HepG2 (cell line): Measurements from ENCODE around the gene PTGDS. TPM values are rescaled to one million over a fixed set of nuclear protein-coding genes. Genes with fewer than 3 reads are reported as not detected.

Experiments
- ELF3 ChIP-seq: IDR thresholded peaks from 2 replicates; pipeline ENCODE4 v1.6.1; 2016; ENCODE audit warnings: missing genetic modification reagents, missing compliant biosample characterization
- EZH2 ChIP-seq: conservative IDR thresholded peaks from 2 replicates; pipeline ENCODE4 v1.6.1; 2012; ENCODE audit warnings: mild to moderate bottlenecking, low read depth, low read length, moderate library complexity
- HNRNPH1 ChIP-seq: fragments of 200-400 bp; formaldehyde crosslinking; optimal IDR thresholded peaks from 2 replicates; pipeline ENCODE3; 2017; ENCODE audit warnings: mild to moderate bottlenecking, low read depth, low read length
- HOXA3 ChIP-seq: sonication (generic); formaldehyde crosslinking; IDR thresholded peaks from 2 replicates; pipeline ENCODE4 v1.5.0; 2020; ENCODE audit warnings: missing genetic modification reagents
- MAFG ChIP-seq: sonication (generic); formaldehyde crosslinking; IDR thresholded peaks from 2 replicates; pipeline ENCODE4 v1.5.1; 2020; ENCODE audit warnings: mild to moderate bottlenecking, missing genetic modification reagents
- MTA3 ChIP-seq: sonication (generic); formaldehyde crosslinking; IDR thresholded peaks from 2 replicates; pipeline ENCODE4 v1.4.0; 2020; ENCODE audit warnings: missing genetic modification reagents
- MYNN ChIP-seq: sonication (generic); formaldehyde crosslinking; IDR thresholded peaks from 2 replicates; pipeline ENCODE4 v1.4.0; 2020; ENCODE audit warnings: mild to moderate bottlenecking, low read depth, missing genetic modification reagents
- NR1H2 ChIP-seq: sonication (generic); formaldehyde crosslinking; IDR thresholded peaks from 2 replicates; pipeline ENCODE4 v1.8.1; 2022; ENCODE audit warnings: low read depth, missing genetic modification reagents, borderline replicate concordance
- POLR2G ChIP-seq: fragments of 200-400 bp; formaldehyde crosslinking; IDR thresholded peaks from 2 replicates; pipeline ENCODE4 v1.6.1; 2018; ENCODE audit warnings: mild to moderate bottlenecking, low read depth, low read length, moderate library complexity
- RORA ChIP-seq: sonication (generic); formaldehyde crosslinking; IDR thresholded peaks from 2 replicates; pipeline ENCODE4 v1.5.0; 2020; ENCODE audit warnings: mild to moderate bottlenecking, missing genetic modification reagents, moderate library complexity
- SIN3A ChIP-seq: IDR thresholded peaks from 2 replicates; pipeline ENCODE4 v1.6.1; 2011; ENCODE audit warnings: low read depth, mild to moderate bottlenecking, control low read depth, low read length, borderline replicate concordance
- ZBTB1 ChIP-seq: sonication (generic); formaldehyde crosslinking; IDR thresholded peaks from 2 replicates; pipeline ENCODE4 v1.4.0; 2020; ENCODE audit warnings: missing genetic modification reagents, borderline replicate concordance
- ZEB1 ChIP-seq: IDR thresholded peaks from 2 replicates; pipeline ENCODE4 v1.6.1; 2012; ENCODE audit warnings: mild to moderate bottlenecking, low read depth, inconsistent platforms; ENCODE audit not compliant: insufficient replicate concordance
- ZNF138 ChIP-seq: sonication (generic); formaldehyde crosslinking; IDR thresholded peaks from 2 replicates; pipeline ENCODE4 v1.5.0; 2020; ENCODE audit warnings: mild to moderate bottlenecking, low read depth, missing genetic modification reagents
- ZNF143 ChIP-seq: sonication (generic); formaldehyde crosslinking; IDR thresholded peaks from 2 replicates; pipeline ENCODE4 v1.4.0; 2020; ENCODE audit warnings: missing genetic modification reagents
- ZNF251 ChIP-seq: sonication (generic); formaldehyde crosslinking; IDR thresholded peaks from 2 replicates; pipeline ENCODE4 v1.9.0; 2021; ENCODE audit warnings: mild to moderate bottlenecking, missing genetic modification reagents
- ZNF468 ChIP-seq: sonication (generic); formaldehyde crosslinking; IDR thresholded peaks from 2 replicates; pipeline ENCODE4 v1.8.0; 2022; ENCODE audit warnings: mild to moderate bottlenecking, moderate library complexity, missing genetic modification reagents
- ZNF788 ChIP-seq: sonication (generic); formaldehyde crosslinking; IDR thresholded peaks from 2 replicates; pipeline ENCODE4 v1.5.0; 2020; ENCODE audit warnings: mild to moderate bottlenecking, missing genetic modification reagents, borderline replicate concordance
- polyA plus RNA-seq, 8 experiments: library from polyadenylated mRNA; depleted of rRNA in 3 of 8; stranded (reverse) in 7 of 8; unstranded in 1 of 8; fragments of >200 nt; fragmentation: Illumina TruSeq in 4 of 8; extraction: Trizol in 4 of 8; gene quantifications; 2 replicates each; pipeline versions ENCODE4 v1.2.1 to v1.2.3, GENCODE V29; 2011 to 2016; ENCODE audit warnings: low read depth in 4 of 8, missing spikeins in 1 of 8, mixed read lengths in 1 of 8; ENCODE audit not compliant: insufficient read depth in 1 of 8
- total RNA-seq, 5 experiments: library from RNA; depleted of rRNA; stranded (reverse); fragments of >200 nt; fragmentation: Illumina TruSeq; extraction: Trizol; gene quantifications; 2 replicates each; pipeline ENCODE4 v1.2.3, GENCODE V29; 2016; ENCODE audit warnings: low read depth in 1 of 5
- TF ChIP-seq, protein P1 (sequence below): sonication (generic); formaldehyde crosslinking; IDR thresholded peaks from 2 replicates; pipeline ENCODE4 v1.5.0; 2020; ENCODE audit warnings: missing genetic modification reagents
- TF ChIP-seq, protein P2 (sequence below): sonication (generic); formaldehyde crosslinking; IDR thresholded peaks from 2 replicates; pipeline ENCODE4 v1.4.0; 2020; ENCODE audit warnings: missing genetic modification reagents
- TF ChIP-seq, protein P3 (sequence below): sonication (generic); formaldehyde crosslinking; IDR thresholded peaks from 2 replicates; pipeline ENCODE4 v1.5.0; 2020; ENCODE audit warnings: missing genetic modification reagents, mild to moderate bottlenecking, borderline replicate concordance

Gene PTGDS
- total and polyA plus RNA-seq, 2 of the 13 experiments (the other 11 are each of a cell fraction or from before 2014, with no cell fraction given): 0.33 to 0.50 TPM

DNA sequence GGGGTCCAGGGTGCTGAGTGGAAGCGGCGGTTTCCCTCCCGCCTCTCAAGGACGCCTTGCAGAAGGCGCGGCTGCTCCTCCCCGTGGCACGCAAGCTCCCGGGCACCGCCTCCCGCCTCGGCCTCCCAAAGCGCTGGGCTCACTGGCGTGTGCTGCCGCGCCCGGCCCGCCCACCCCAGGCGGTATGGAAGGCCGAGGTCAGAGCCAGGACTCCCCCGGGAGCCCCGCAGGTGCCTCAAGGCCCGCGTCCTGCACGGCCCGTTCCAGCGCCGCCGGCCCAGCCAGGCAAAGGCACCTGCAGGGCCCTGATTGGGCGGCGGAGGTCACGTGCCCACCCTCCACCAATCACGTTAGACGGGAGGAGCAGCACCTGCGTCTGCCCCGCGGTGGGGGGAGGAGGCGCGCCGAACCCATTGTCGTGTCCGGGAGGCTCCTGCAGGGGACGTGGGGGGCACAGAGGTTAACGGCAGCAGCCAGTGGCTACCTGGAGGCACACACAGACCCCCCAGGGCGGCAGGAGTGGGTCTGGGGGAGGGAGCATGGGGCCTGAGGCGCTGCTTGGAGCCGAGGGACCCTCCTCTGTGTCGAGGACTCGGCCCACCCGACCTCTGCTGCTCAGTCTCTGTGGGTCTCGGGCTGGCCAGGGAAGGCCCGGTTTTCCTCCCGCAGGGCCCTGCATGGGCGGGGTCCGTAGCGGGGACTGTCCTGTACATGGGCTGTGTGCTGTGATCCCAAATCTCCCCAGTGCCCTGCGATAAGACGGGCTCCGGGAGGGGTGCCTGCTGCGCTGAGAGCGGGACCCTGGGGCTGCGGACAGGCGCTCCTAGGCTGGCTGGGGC is 27.3 kb upstream of the PTGDS start (continued):
- TF ChIP-seq SIN3A (no peak; the same call in 1 of the 2 replicates), ZNF143 (CRISPR knock-in tag) (no peak; the same call in 1 of the 2 replicates), ZNF251 (CRISPR knock-in tag) (no peak), ZNF138 (CRISPR knock-in tag) (no peak), ZNF468 (CRISPR knock-in tag) (peak; percentile 31; the same call in 1 of the 2 replicates), HNRNPH1 (no peak), RORA (CRISPR knock-in tag) (no peak), ELF3 (CRISPR knock-in tag) (no peak), NR1H2 (CRISPR knock-in tag) (no peak), MYNN (no peak), ZBTB1 (CRISPR knock-in tag) (0 out of 2 replicates have a peak, but pooled peaks have one; percentile 33), MTA3 (CRISPR knock-in tag) (no peak), MAFG (CRISPR knock-in tag) (no peak), ZNF788 (CRISPR knock-in tag) (peak; percentile 60; the same call in 1 of the 2 replicates), POLR2G (peak; percentile 85), HOXA3 (peak; percentile 72), EZH2 (no peak), ZEB1 (no peak)
- TF ChIP-seq, protein P1, sequence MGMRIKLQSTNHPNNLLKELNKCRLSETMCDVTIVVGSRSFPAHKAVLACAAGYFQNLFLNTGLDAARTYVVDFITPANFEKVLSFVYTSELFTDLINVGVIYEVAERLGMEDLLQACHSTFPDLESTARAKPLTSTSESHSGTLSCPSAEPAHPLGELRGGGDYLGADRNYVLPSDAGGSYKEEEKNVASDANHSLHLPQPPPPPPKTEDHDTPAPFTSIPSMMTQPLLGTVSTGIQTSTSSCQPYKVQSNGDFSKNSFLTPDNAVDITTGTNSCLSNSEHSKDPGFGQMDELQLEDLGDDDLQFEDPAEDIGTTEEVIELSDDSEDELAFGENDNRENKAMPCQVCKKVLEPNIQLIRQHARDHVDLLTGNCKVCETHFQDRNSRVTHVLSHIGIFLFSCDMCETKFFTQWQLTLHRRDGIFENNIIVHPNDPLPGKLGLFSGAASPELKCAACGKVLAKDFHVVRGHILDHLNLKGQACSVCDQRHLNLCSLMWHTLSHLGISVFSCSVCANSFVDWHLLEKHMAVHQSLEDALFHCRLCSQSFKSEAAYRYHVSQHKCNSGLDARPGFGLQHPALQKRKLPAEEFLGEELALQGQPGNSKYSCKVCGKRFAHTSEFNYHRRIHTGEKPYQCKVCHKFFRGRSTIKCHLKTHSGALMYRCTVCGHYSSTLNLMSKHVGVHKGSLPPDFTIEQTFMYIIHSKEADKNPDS: 0 out of 2 replicates have a peak, but pooled peaks have one; percentile 19
- TF ChIP-seq, protein P2, sequence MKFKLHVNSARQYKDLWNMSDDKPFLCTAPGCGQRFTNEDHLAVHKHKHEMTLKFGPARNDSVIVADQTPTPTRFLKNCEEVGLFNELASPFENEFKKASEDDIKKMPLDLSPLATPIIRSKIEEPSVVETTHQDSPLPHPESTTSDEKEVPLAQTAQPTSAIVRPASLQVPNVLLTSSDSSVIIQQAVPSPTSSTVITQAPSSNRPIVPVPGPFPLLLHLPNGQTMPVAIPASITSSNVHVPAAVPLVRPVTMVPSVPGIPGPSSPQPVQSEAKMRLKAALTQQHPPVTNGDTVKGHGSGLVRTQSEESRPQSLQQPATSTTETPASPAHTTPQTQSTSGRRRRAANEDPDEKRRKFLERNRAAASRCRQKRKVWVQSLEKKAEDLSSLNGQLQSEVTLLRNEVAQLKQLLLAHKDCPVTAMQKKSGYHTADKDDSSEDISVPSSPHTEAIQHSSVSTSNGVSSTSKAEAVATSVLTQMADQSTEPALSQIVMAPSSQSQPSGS (CRISPR knock-in tag): peak; percentile 17
- TF ChIP-seq, protein P3, sequence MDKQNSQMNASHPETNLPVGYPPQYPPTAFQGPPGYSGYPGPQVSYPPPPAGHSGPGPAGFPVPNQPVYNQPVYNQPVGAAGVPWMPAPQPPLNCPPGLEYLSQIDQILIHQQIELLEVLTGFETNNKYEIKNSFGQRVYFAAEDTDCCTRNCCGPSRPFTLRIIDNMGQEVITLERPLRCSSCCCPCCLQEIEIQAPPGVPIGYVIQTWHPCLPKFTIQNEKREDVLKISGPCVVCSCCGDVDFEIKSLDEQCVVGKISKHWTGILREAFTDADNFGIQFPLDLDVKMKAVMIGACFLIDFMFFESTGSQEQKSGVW: no peak
